ENCODE results near the gene HOXC6. TPM values are rescaled to one million over a fixed set of nuclear protein-coding genes. Genes with fewer than 3 reads are reported as not detected.

HOXC6 gene
- polyA plus RNA-seq: 10 to 100 TPM in 1 of 4 donors, 1 to 10 TPM in 2, not detected in 1; 1.5 to 10.4 (median 1.9) TPM
- long read RNA-seq, donor 1, partial matches to known transcripts: 0 of 6 reads
- long read RNA-seq, donor 1, other reads (novel, unspliced or antisense): 0 of 6 reads
- long read RNA-seq, donor 2: 0 reads
- long read RNA-seq, donor 3, partial matches to known transcripts: 0 of 2 reads
- long read RNA-seq, donor 3, other reads (novel, unspliced or antisense): 0 of 2 reads
- long read RNA-seq, donor 4: 0 reads
- long read RNA-seq, donor 5, partial matches to known transcripts: 0 of 3 reads
- long read RNA-seq, donor 5, other reads (novel, unspliced or antisense): 0 of 3 reads
- long read RNA-seq, donor 6: 0 reads
- long read RNA-seq, donor 7: 0 reads
- long read RNA-seq, donor 8, partial matches to known transcripts: 0 of 1 reads
- long read RNA-seq, donor 8, other reads (novel, unspliced or antisense): 0 of 1 reads
- long read RNA-seq, donor 9: 0 reads
- long read RNA-seq, donor 10, partial matches to known transcripts: 0 of 3 reads
- long read RNA-seq, donor 10, other reads (novel, unspliced or antisense): 0 of 3 reads

DNA sequence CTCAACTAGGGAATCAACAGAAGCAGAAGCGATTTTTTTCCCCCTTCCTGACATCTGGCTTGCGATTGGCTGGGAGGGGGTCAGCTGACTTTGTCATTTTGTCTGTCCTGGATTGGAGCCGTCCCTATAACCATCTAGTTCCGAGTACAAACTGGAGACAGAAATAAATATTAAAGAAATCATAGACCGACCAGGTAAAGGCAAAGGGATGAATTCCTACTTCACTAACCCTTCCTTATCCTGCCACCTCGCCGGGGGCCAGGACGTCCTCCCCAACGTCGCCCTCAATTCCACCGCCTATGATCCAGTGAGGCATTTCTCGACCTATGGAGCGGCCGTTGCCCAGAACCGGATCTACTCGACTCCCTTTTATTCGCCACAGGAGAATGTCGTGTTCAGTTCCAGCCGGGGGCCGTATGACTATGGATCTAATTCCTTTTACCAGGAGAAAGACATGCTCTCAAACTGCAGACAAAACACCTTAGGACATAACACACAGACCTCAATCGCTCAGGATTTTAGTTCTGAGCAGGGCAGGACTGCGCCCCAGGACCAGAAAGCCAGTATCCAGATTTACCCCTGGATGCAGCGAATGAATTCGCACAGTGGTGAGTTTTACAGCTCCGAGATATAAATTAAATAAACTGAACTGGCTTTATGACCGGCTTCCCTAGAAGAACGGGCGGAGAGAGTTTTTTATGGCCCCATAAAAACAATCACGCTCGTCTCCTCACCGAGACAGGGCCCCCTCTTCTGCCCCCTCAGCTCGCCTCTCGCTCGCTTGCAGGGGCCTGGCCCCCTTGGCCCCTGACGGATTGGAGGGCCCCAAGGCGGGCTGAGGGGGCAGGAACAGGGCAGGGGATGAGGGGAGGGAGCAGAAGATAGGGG lies at the start of gene HOXC6:
Gene HOXC6 (plus strand): TSS at position 127 of the 888 bp plus-strand sequence. CDS start 82 bp downstream, at position 209.
- FAIRE-seq: no peak
- no peaks in the 10 kb centered on the region for H3K9me3 ChIP-seq (ENCODE audit: control insufficient read depth in 2 of 2, insufficient read depth in 1 of 2, low read depth in 1 of 2, low read length in 1 of 2)
- WGBS, 3 donors: 2 to 4% (median 4%) methylated on average over 36 of the region's 36 CpGs
- peak; percentile 38 to 84 for DNase-seq
- peak within 1 kb of the TSS in 2 of 3 donors; percentile 66 to 83 for H3K27ac ChIP-seq (ENCODE audit: low read depth in 1 of 3, low read length in 2 of 3)
- peaks cover 14 to 97% (median 47%) of the 10 kb centered on the region in 3 donors for H3K27me3 ChIP-seq (ENCODE audit: control insufficient read depth in 3 of 3, insufficient read depth in 3 of 3, low read length in 3 of 3)
- peak within 1 kb of the TSS in 2 of 3 donors; percentile 6 to 46 for H3K4me3 ChIP-seq (ENCODE audit: low read depth in 1 of 3, low read length in 3 of 3)
- H3K36me3 ChIP-seq (ENCODE audit: control insufficient read depth in 3 of 3, insufficient read depth in 2 of 3, low read depth in 1 of 3, low read length in 3 of 3): peaks cover 0 to 10% (median 0%) of the 10 kb centered on the region in 3 donors
- H3K4me1 ChIP-seq (ENCODE audit: control insufficient read depth in 3 of 3, insufficient read depth in 2 of 3, low read depth in 1 of 3, low read length in 2 of 3): peaks cover 0 to 50% (median 4%) of the 10 kb centered on the region in 3 donors

- no peak for FAIRE-seq
- peaks cover 3 to 36% (median 10%) of the 10 kb centered on the region in 3 donors for H3K4me1 ChIP-seq (ENCODE audit: control insufficient read depth in 3 of 3, insufficient read depth in 2 of 3, low read depth in 1 of 3, low read length in 2 of 3)
- peaks cover 0 to 88% (median 65%) of the 10 kb centered on the region in 3 donors for H3K27me3 ChIP-seq (ENCODE audit: control insufficient read depth in 3 of 3, insufficient read depth in 3 of 3, low read length in 3 of 3)
- H3K27ac ChIP-seq (ENCODE audit: low read depth in 1 of 3, low read length in 2 of 3): peak overlapping the region in 2 of 3 donors; percentile 5 to 97
- H3K4me3 ChIP-seq (ENCODE audit: low read depth in 1 of 3, low read length in 3 of 3): peak overlapping the region in 1 of 3 donors; percentile 40
- no peaks in the 10 kb centered on the region for H3K36me3 ChIP-seq (ENCODE audit: control insufficient read depth in 3 of 3, insufficient read depth in 2 of 3, low read depth in 1 of 3, low read length in 3 of 3)
- peak; percentile 91 for DNase-seq
- 1 to 10% (median 8%) methylated on average over 15 of the region's 15 CpGs for WGBS, 3 donors
- H3K9me3 ChIP-seq (ENCODE audit: control insufficient read depth in 2 of 2, insufficient read depth in 1 of 2, low read depth in 1 of 2, low read length in 1 of 2): peaks cover 0 to 16% of the 10 kb centered on the region in 2 donors
Measured at GRCh38 chr12:53978477-53979356, 49.5 kb upstream of the HOXC6 start.

DNA sequence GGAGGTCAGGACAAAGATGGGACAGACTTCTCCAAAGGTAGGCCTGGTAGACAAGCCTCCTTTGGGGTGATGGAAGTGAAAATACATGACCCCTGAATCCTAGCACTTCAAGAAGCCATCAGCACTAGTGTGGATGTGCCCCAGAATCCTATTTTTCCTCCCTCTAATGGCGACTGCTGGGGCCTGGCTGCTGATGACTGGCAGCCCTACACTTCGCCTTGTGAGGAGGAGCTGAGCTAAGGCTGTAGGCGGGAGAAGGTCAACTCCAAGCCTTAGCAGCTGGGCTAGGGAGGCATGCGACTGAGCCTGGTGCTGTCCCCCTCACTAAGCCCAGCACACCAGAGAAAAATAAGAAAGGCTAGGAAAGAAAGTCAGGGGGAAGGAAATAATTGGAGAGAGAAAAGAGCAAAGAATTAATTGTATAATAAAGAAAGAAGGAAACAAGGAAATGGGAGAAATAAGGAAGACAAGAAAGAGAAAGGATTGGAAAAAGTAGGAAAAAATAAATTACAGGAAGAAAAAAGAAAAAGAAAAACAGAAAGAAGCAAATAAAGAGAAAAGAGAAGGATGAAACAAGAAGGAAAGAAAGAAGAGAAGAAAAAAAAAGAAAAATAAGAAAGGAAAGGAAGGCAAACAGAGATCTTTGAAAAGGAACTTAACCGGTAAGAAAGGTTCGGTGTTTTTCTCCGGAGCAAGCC lies 48.0 kb upstream of the HOXC6 start:
- no peaks in the 10 kb centered on the region for H3K36me3 ChIP-seq (ENCODE audit: control insufficient read depth in 3 of 3, insufficient read depth in 2 of 3, low read depth in 1 of 3, low read length in 3 of 3)
- DNase-seq: no peak
- H3K4me3 ChIP-seq (ENCODE audit: low read depth in 1 of 3, low read length in 3 of 3): no peak overlapping the region
- no peak overlapping the region for H3K27ac ChIP-seq (ENCODE audit: low read depth in 1 of 3, low read length in 2 of 3)
- WGBS, 3 donors: 49 to 74% (median 52%) methylated on average over 7 of the region's 7 CpGs
- peaks cover 0 to 32% (median 5%) of the 10 kb centered on the region in 3 donors for H3K4me1 ChIP-seq (ENCODE audit: control insufficient read depth in 3 of 3, insufficient read depth in 2 of 3, low read depth in 1 of 3, low read length in 2 of 3)
- H3K9me3 ChIP-seq (ENCODE audit: control insufficient read depth in 2 of 2, insufficient read depth in 1 of 2, low read depth in 1 of 2, low read length in 1 of 2): peaks cover 0 to 16% of the 10 kb centered on the region in 2 donors
- no peak for FAIRE-seq
- H3K27me3 ChIP-seq (ENCODE audit: control insufficient read depth in 3 of 3, insufficient read depth in 3 of 3, low read length in 3 of 3): peaks cover 0 to 87% (median 65%) of the 10 kb centered on the region in 3 donors

DNA sequence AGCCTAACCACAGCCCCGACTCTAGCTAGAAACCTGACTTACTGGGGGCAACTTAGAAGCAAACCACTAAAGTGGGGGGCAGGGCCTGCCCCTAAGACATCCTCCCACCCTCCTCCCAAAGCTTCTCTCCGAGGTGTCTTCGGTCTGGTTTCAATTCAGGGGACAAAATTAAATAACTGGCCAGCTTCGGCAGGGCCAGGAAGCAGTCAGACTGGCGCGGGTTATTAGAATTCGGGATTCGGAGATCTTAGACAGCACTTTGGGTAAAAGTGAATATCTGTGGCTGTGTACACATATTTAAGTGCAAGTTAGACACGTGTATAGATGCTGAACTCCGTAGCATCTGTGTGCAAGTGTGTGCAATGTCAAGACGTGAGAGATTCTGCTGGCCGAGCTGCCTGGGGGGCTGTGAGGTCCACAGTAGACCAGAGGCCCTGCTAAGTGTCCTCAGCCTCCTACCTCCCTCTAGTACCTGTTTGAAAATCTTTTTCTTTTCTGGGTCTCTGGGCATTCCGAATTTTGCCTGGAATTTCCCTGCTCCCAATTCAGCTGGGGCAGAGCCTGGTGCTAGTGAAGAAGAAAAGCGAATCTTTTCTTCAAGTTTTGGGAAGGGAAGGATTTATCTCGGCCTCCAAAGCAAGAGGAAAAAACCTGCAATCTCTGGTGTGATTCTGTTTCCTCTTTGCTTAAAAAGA lies 47.3 kb upstream of the HOXC6 start:
- Histone ChIP-seq H3K4me3 (ENCODE audit: low read depth in 1 of 3, low read length in 3 of 3) (no peak overlapping the region), H3K36me3 (ENCODE audit: control insufficient read depth in 3 of 3, insufficient read depth in 2 of 3, low read depth in 1 of 3, low read length in 3 of 3) (no peaks in the 10 kb centered on the region), H3K9me3 (ENCODE audit: control insufficient read depth in 2 of 2, insufficient read depth in 1 of 2, low read depth in 1 of 2, low read length in 1 of 2) (peaks cover 0 to 13% of the 10 kb centered on the region in 2 donors), H3K27me3 (ENCODE audit: control insufficient read depth in 3 of 3, insufficient read depth in 3 of 3, low read length in 3 of 3) (peaks cover 0 to 87% (median 66%) of the 10 kb centered on the region in 3 donors), H3K4me1 (ENCODE audit: control insufficient read depth in 3 of 3, insufficient read depth in 2 of 3, low read depth in 1 of 3, low read length in 2 of 3) (peaks cover 3 to 32% (median 6%) of the 10 kb centered on the region in 3 donors), H3K27ac (ENCODE audit: low read depth in 1 of 3, low read length in 2 of 3) (no peak overlapping the region)
- 43 to 79% (median 59%) methylated on average over 15 of the region's 15 CpGs for WGBS, 3 donors
- FAIRE-seq (no peak), DNase-seq (no peak)

- Histone ChIP-seq H3K36me3 (ENCODE audit: control insufficient read depth in 3 of 3, insufficient read depth in 2 of 3, low read depth in 1 of 3, low read length in 3 of 3) (no peaks in the 10 kb centered on the region), H3K4me1 (ENCODE audit: control insufficient read depth in 3 of 3, insufficient read depth in 2 of 3, low read depth in 1 of 3, low read length in 2 of 3) (peaks cover 5 to 37% (median 6%) of the 10 kb centered on the region in 3 donors), H3K27me3 (ENCODE audit: control insufficient read depth in 3 of 3, insufficient read depth in 3 of 3, low read length in 3 of 3) (peaks cover 0 to 87% (median 68%) of the 10 kb centered on the region in 3 donors), H3K9me3 (ENCODE audit: control insufficient read depth in 2 of 2, insufficient read depth in 1 of 2, low read depth in 1 of 2, low read length in 1 of 2) (peaks cover 0 to 4% of the 10 kb centered on the region in 2 donors), H3K4me3 (ENCODE audit: low read depth in 1 of 3, low read length in 3 of 3) (no peak overlapping the region), H3K27ac (ENCODE audit: low read depth in 1 of 3, low read length in 2 of 3) (no peak overlapping the region)
- no peak for FAIRE-seq
- WGBS, 3 donors: 38 to 73% (median 66%) methylated on average over 30 of the region's 30 CpGs
- no peak for DNase-seq
Measured at GRCh38 chr12:53981634-53982565, 46.3 kb upstream of the HOXC6 start.

GRCh38 chr12:53982648-53983567 lies 45.3 kb upstream of the HOXC6 start:
- Histone ChIP-seq H3K36me3 (ENCODE audit: control insufficient read depth in 3 of 3, insufficient read depth in 2 of 3, low read depth in 1 of 3, low read length in 3 of 3) (no peaks in the 10 kb centered on the region), H3K27me3 (ENCODE audit: control insufficient read depth in 3 of 3, insufficient read depth in 3 of 3, low read length in 3 of 3) (peaks cover 0 to 91% (median 71%) of the 10 kb centered on the region in 3 donors), H3K4me1 (ENCODE audit: control insufficient read depth in 3 of 3, insufficient read depth in 2 of 3, low read depth in 1 of 3, low read length in 2 of 3) (peaks cover 5 to 32% (median 6%) of the 10 kb centered on the region in 3 donors), H3K27ac (ENCODE audit: low read depth in 1 of 3, low read length in 2 of 3) (no peak overlapping the region), H3K9me3 (ENCODE audit: control insufficient read depth in 2 of 2, insufficient read depth in 1 of 2, low read depth in 1 of 2, low read length in 1 of 2) (peaks cover 0 to 4% of the 10 kb centered on the region in 2 donors), H3K4me3 (ENCODE audit: low read depth in 1 of 3, low read length in 3 of 3) (no peak overlapping the region)
- no peak for FAIRE-seq
- 18 to 34% (median 27%) methylated on average over 26 of the region's 26 CpGs for WGBS, 3 donors
- no peak for DNase-seq
